SK-N-SH (cell line): ENCODE measurements around the gene SLC8B1. TPM values are rescaled to one million over a fixed set of nuclear protein-coding genes. Genes with fewer than 3 reads are reported as not detected.
A peak's percentile ranks its signal among the peaks of the same experiment; 100 is the strongest.

ENCODE experiments used
- CTCF ChIA-PET: fragments of 300-600, 350-600 bp; formaldehyde crosslinking; extraction: SDS; loops from one replicate; lab custom pipeline; 2021; lab: Yijun Ruan, JAX
- POLR2A ChIA-PET: fragments of 350-600 bp; sonication (Branson Sonifier 250); formaldehyde crosslinking; extraction: SDS; loops from one replicate; lab custom pipeline; 2020; ENCODE audit warnings: antibody characterized with exemption, inconsistent platforms; lab: Yijun Ruan, JAX
- DNase-seq: peaks from one replicate; pipeline ENCODE4 v3.0.0; 2012
- H2AFZ ChIP-seq: fragments of 200-600 bp; sonication (generic); 2 replicates; pipeline ENCODE4 v1.8.1; 2016; ENCODE audit warnings: antibody characterized with exemption, mild to moderate bottlenecking, low read depth
- H3F3A ChIP-seq: fragments of 200-600 bp; sonication (generic); replicated peaks from 2 replicates; pipeline ENCODE3; 2016; ENCODE audit warnings: antibody characterized with exemption, mild to moderate bottlenecking; ENCODE audit not compliant: insufficient read depth
- H3K27ac ChIP-seq, 2 experiments: fragments of 200-500 bp in 1 of 2; fragments of 200-600 bp in 1 of 2; sonication (Bioruptor generic) in 1 of 2; sonication (generic), shearing (Covaris generic) in 1 of 2; 2 replicates each; pipeline versions ENCODE4 v1.5.1 to v1.6.1; 2014 to 2016; ENCODE audit warnings: low read depth in 2 of 2, inconsistent platforms in 1 of 2, low read length in 1 of 2, mild to moderate bottlenecking in 1 of 2, mixed read lengths in 1 of 2
- H3K27me3 ChIP-seq: fragments of 200-600 bp; sonication (generic), shearing (Covaris generic); 2 replicates; pipeline ENCODE4 v1.6.1; 2016; ENCODE audit warnings: mixed run types; ENCODE audit not compliant: insufficient read depth
- H3K36me3 ChIP-seq, 2 experiments: fragments of 200-500 bp in 1 of 2; fragments of 200-600 bp in 1 of 2; sonication (Bioruptor generic) in 1 of 2; sonication (generic) in 1 of 2; replicated peaks in 1 of 2; 2 replicates each; pipeline versions ENCODE3 to v1.5.1; 2014 to 2016; ENCODE audit warnings: low read length in 1 of 2, mild to moderate bottlenecking in 1 of 2; ENCODE audit not compliant: insufficient read depth in 2 of 2, control insufficient read depth in 1 of 2
- H3K4me1 ChIP-seq, 2 experiments: fragments of 200-500 bp in 1 of 2; fragments of 200-600 bp in 1 of 2; sonication (Bioruptor generic) in 1 of 2; sonication (generic), shearing (Covaris generic) in 1 of 2; 2 replicates each; pipeline versions ENCODE4 v1.5.1 to v1.6.1; 2014 to 2016; ENCODE audit warnings: low read depth in 1 of 2, low read length in 1 of 2, mixed run types in 1 of 2; ENCODE audit not compliant: insufficient read depth in 2 of 2, control insufficient read depth in 1 of 2
- H3K4me2 ChIP-seq: fragments of 200-600 bp; sonication (generic), shearing (Covaris generic); 2 replicates; pipeline ENCODE4 v1.6.1; 2017; ENCODE audit warnings: mixed run types
- H3K4me3 ChIP-seq, 2 experiments: fragments of 200-500 bp in 1 of 2; fragments of 200-600 bp in 1 of 2; sonication (Bioruptor generic) in 1 of 2; sonication (generic), shearing (Covaris generic) in 1 of 2; 2 replicates each; pipeline versions ENCODE4 v1.5.1 to v1.8.1; 2014 to 2016; ENCODE audit warnings: low read depth in 2 of 2, inconsistent platforms in 1 of 2, low read length in 1 of 2, mild to moderate bottlenecking in 1 of 2, mixed read lengths in 1 of 2, moderate library complexity in 1 of 2
- H3K79me2 ChIP-seq: fragments of 200-600 bp; sonication (generic); 2 replicates; pipeline ENCODE4 v1.8.1; 2017; ENCODE audit warnings: mild to moderate bottlenecking; ENCODE audit not compliant: insufficient read depth
- H3K9ac ChIP-seq: fragments of 200-600 bp; sonication (generic); 2 replicates; pipeline ENCODE4 v1.6.1; 2017; ENCODE audit warnings: mixed run types
- H3K9me2 ChIP-seq: fragments of 200-600 bp; sonication (generic); 2 replicates; pipeline ENCODE4 v1.6.1; 2017; ENCODE audit warnings: mixed run types
- H3K9me3 ChIP-seq: fragments of 200-600 bp; sonication (generic); 2 replicates; pipeline ENCODE4 v1.6.1; 2017; ENCODE audit warnings: mixed run types, mild to moderate bottlenecking, moderate library complexity
- H4K20me1 ChIP-seq: fragments of 200-600 bp; sonication (generic); 2 replicates; pipeline ENCODE4 v1.6.1; 2017; ENCODE audit warnings: mild to moderate bottlenecking, mixed run types; ENCODE audit not compliant: insufficient read depth
- CTCF ChIP-seq: fragments of 200-600 bp; sonication (generic); IDR thresholded peaks from 2 replicates; pipeline ENCODE4 v1.6.1; 2017; ENCODE audit warnings: antibody characterized with exemption, mild to moderate bottlenecking, moderate library complexity
- MEF2A ChIP-seq: IDR thresholded peaks from 2 replicates; pipeline ENCODE4 v1.4.0; 2012; ENCODE audit warnings: low read depth, borderline replicate concordance
- MXI1 ChIP-seq: IDR thresholded peaks from 2 replicates; pipeline ENCODE4 v1.6.1; 2012; ENCODE audit warnings: mild to moderate bottlenecking, low read depth, low read length, improper control_type of control experiment
- NRF1 ChIP-seq: IDR thresholded peaks from 2 replicates; pipeline ENCODE4 v1.6.1; 2012; ENCODE audit warnings: low read depth, mild to moderate bottlenecking, low read length
- TAF1 ChIP-seq: IDR thresholded peaks from 2 replicates; pipeline ENCODE4 v1.6.1; 2012; ENCODE audit warnings: low read depth, mild to moderate bottlenecking, low read length, moderate library complexity, borderline replicate concordance
- TCF12 ChIP-seq: IDR thresholded peaks from 2 replicates; pipeline ENCODE4 v1.4.0; 2012
- TEAD4 ChIP-seq: IDR thresholded peaks from 2 replicates; pipeline ENCODE4 v1.4.0; 2012; ENCODE audit warnings: mild to moderate bottlenecking, borderline replicate concordance; ENCODE audit not compliant: insufficient read depth
- USF1 ChIP-seq: IDR thresholded peaks from 2 replicates; pipeline ENCODE4 v1.4.0; 2012; ENCODE audit warnings: low read depth, borderline replicate concordance
- WGBS: methylation state at CpG from one replicate; pipeline ENCODE4 v1.1.6; 2017; ENCODE audit warnings: low lambda C conversion rate; 5-methylcytosine and 5-hydroxymethylcytosine counted together
- polyA plus RNA-seq, 3 experiments: library from polyadenylated mRNA; depleted of rRNA; stranded (reverse); fragments of >200 nt; gene quantifications; 2 replicates each; pipeline ENCODE4 v1.2.3, GENCODE V29; 2012
- TF ChIP-seq, protein P1 (sequence below): IDR thresholded peaks from 2 replicates; pipeline ENCODE4 v1.6.1; 2012; ENCODE audit warnings: mild to moderate bottlenecking, low read depth, low read length, moderate library complexity

SLC8B1 gene
- polyA plus RNA-seq, 1 of the 3 experiments (the other 2 are of a cell fraction) = 12.0 TPM

GRCh38 chr12:113260636-113261300 lies 74.1 kb downstream of the SLC8B1 start (continued):
- TF ChIP-seq, protein P1, sequence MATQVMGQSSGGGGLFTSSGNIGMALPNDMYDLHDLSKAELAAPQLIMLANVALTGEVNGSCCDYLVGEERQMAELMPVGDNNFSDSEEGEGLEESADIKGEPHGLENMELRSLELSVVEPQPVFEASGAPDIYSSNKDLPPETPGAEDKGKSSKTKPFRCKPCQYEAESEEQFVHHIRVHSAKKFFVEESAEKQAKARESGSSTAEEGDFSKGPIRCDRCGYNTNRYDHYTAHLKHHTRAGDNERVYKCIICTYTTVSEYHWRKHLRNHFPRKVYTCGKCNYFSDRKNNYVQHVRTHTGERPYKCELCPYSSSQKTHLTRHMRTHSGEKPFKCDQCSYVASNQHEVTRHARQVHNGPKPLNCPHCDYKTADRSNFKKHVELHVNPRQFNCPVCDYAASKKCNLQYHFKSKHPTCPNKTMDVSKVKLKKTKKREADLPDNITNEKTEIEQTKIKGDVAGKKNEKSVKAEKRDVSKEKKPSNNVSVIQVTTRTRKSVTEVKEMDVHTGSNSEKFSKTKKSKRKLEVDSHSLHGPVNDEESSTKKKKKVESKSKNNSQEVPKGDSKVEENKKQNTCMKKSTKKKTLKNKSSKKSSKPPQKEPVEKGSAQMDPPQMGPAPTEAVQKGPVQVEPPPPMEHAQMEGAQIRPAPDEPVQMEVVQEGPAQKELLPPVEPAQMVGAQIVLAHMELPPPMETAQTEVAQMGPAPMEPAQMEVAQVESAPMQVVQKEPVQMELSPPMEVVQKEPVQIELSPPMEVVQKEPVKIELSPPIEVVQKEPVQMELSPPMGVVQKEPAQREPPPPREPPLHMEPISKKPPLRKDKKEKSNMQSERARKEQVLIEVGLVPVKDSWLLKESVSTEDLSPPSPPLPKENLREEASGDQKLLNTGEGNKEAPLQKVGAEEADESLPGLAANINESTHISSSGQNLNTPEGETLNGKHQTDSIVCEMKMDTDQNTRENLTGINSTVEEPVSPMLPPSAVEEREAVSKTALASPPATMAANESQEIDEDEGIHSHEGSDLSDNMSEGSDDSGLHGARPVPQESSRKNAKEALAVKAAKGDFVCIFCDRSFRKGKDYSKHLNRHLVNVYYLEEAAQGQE = no peak
- no peak for TF ChIP-seq CTCF
- TF ChIP-seq MXI1 = no peak
- no peak for TF ChIP-seq USF1
- no peak for TF ChIP-seq NRF1
- TF ChIP-seq MEF2A = no peak
- TF ChIP-seq TEAD4 = no peak
- no peak for TF ChIP-seq TCF12

- H4K20me1 ChIP-seq = no peaks in the 10 kb centered on the region
- no peaks in the 10 kb centered on the region for H3K36me3 ChIP-seq
- H2AFZ ChIP-seq = no peak overlapping the region
- CTCF ChIA-PET = interaction anchor here (1.3 to 1.9 kb wide), 4 partner anchors 9 to 211 kb away, joined by 3 to 10 read pairs (median 4); no protein-coding TSS in a partner anchor
- H3K9ac ChIP-seq = no peak overlapping the region
- H3K9me3 ChIP-seq = no peaks in the 10 kb centered on the region
- H3K4me1 ChIP-seq = peaks cover 6 to 29% of the 10 kb centered on the region in 2 experiments; a peak in 2 of 4 replicates
- H3K79me2 ChIP-seq = no peaks in the 10 kb centered on the region
- DNase-seq = no peak
- H3K4me3 ChIP-seq = no peak overlapping the region
- no peaks in the 10 kb centered on the region for H3K9me2 ChIP-seq
- peak overlapping the region; percentile 24 to 90; a peak in 3 of 4 replicates for H3K27ac ChIP-seq
- TF ChIP-seq TAF1 = no peak
- POLR2A ChIA-PET = interaction anchor here (0.9 to 1.8 kb wide), 2 partner anchors 14 to 56 kb away, joined by 3 to 8 read pairs; no protein-coding TSS in a partner anchor
- 77% methylated on average over 5 of the region's 5 CpGs for WGBS
- no peak overlapping the region for H3K4me2 ChIP-seq
- no peaks in the 10 kb centered on the region for H3K27me3 ChIP-seq
- no peaks in the 10 kb centered on the region for H3F3A ChIP-seq
Measured at GRCh38 chr12:113260127-113260526, 74.8 kb downstream of the SLC8B1 start.
